ENCODE results near the gene IQCK.

The IQCK gene

GRCh38 chr16:19728636-19728965, 10.5 kb downstream of the IQCK start:
- TF ChIP-seq FOXM1 (IDR thresholded peaks at IDR 0.05; ENCODE audit: borderline replicate concordance, low read depth) (no peak), NFIC (IDR thresholded peaks at IDR 0.05) (no peak), TCF12 (IDR thresholded peaks at IDR 0.05; ENCODE audit: low read depth) (no peak), EP300 (IDR thresholded peaks at IDR 0.05; ENCODE audit: borderline replicate concordance) (no peak), YY1 (IDR thresholded peaks at IDR 0.05; ENCODE audit: low read depth) (no peak), USF1 (IDR thresholded peaks at IDR 0.05) (no peak), EGR1 (IDR thresholded peaks at IDR 0.05) (no peak), CEBPB (IDR thresholded peaks at IDR 0.05) (no peak), MAX (IDR thresholded peaks at IDR 0.05) (no peak)

- TF ChIP-seq FOXM1 (IDR thresholded peaks at IDR 0.05; ENCODE audit: borderline replicate concordance, low read depth), result no peak
- TF ChIP-seq YY1 (IDR thresholded peaks at IDR 0.05; ENCODE audit: low read depth), result no peak
- no peak for TF ChIP-seq MAX (IDR thresholded peaks at IDR 0.05)
- TF ChIP-seq TAF1 (IDR thresholded peaks at IDR 0.05; ENCODE audit: low read depth), result no peak
- no peak for TF ChIP-seq USF1 (IDR thresholded peaks at IDR 0.05)
These were observed 15.5 kb downstream of the IQCK start for GRCh38 chr16:19733551-19733950.

- TF ChIP-seq REST (IDR thresholded peaks at IDR 0.05; ENCODE audit: low read depth) (no peak), EGR1 (IDR thresholded peaks at IDR 0.05) (no peak), USF1 (IDR thresholded peaks at IDR 0.05) (no peak), MAX (IDR thresholded peaks at IDR 0.05) (no peak), TAF1 (IDR thresholded peaks at IDR 0.05; ENCODE audit: low read depth) (no peak), YY1 (IDR thresholded peaks at IDR 0.05; ENCODE audit: low read depth) (no peak), RAD21 (IDR thresholded peaks at IDR 0.05; ENCODE audit: low read depth) (no peak)
These were observed 17.2 kb downstream of the IQCK start for GRCh38 chr16:19735074-19735867.

GRCh38 chr16:19737306-19738038, 19.4 kb downstream of the IQCK start:
- no peak for TF ChIP-seq NFIC (IDR thresholded peaks at IDR 0.05)

- no peak for TF ChIP-seq NFIC (IDR thresholded peaks at IDR 0.05)
- TF ChIP-seq EP300 (IDR thresholded peaks at IDR 0.05; ENCODE audit: borderline replicate concordance), result no peak
- TF ChIP-seq RAD21 (IDR thresholded peaks at IDR 0.05; ENCODE audit: low read depth), result no peak
- TF ChIP-seq CEBPB (IDR thresholded peaks at IDR 0.05), result no peak
- TF ChIP-seq ZBTB7A (IDR thresholded peaks at IDR 0.05; ENCODE audit: low read depth), result no peak
- TF ChIP-seq YY1 (IDR thresholded peaks at IDR 0.05; ENCODE audit: low read depth), result no peak
- TF ChIP-seq TCF12 (IDR thresholded peaks at IDR 0.05; ENCODE audit: low read depth), result no peak
- TF ChIP-seq USF1 (IDR thresholded peaks at IDR 0.05), result no peak
- TF ChIP-seq MAX (IDR thresholded peaks at IDR 0.05), result no peak
- no peak for TF ChIP-seq REST (IDR thresholded peaks at IDR 0.05; ENCODE audit: low read depth)
- no peak for TF ChIP-seq TEAD4 (IDR thresholded peaks at IDR 0.05)
- TF ChIP-seq FOXM1 (IDR thresholded peaks at IDR 0.05; ENCODE audit: borderline replicate concordance, low read depth), result no peak
- TF ChIP-seq CREB1 (IDR thresholded peaks at IDR 0.05; ENCODE audit: low read depth), result no peak
- no peak for TF ChIP-seq TAF1 (IDR thresholded peaks at IDR 0.05; ENCODE audit: low read depth)
- TF ChIP-seq EGR1 (IDR thresholded peaks at IDR 0.05), result no peak
These were observed 23.3 kb downstream of the IQCK start for GRCh38 chr16:19741354-19741753.

All from Ishikawa (cell line).